Measurements from ENCODE around the gene RMC1. TPM values are rescaled to one million over a fixed set of nuclear protein-coding genes. Genes with fewer than 3 reads are reported as not detected.

The RMC1 gene
- total and polyA plus RNA-seq, 8 donors = 7.7 to 31.9 (median 10.7) TPM

DNA sequence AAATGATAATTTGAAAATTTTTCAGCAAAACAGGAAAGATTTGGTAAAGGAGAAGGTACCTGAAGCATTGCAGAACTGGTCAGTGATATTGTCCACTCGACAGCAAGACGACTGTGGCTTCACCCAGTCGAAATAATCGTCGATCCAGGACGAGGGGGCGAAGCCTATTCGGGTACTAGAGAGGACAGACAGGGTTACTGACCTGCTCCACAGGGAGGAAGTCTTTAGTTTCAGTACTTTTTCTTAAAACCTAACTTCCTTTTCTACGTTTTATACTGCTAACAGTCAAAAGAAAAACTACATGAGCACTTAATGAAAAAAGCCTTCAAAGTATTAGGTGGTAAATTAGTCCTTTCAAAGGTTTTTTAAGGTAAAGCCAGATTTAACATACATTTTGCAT, 36.0 kb downstream of the RMC1 start:
- no peaks in the 10 kb centered on the region for H3K27me3 ChIP-seq
- FAIRE-seq (no peak), ATAC-seq (peak in 1 of 4 donors; percentile 13), DNase-seq (no peak)
- H3K9me3 ChIP-seq = no peaks in the 10 kb centered on the region
- H3K4me3 ChIP-seq = no peak overlapping the region
- intact Hi-C loops (cut with DNase I) = loop anchor here in 1 of 3 donors (10.0 kb wide), 1 partner anchor 74 kb away; no protein-coding TSS in a partner anchor
- 85% methylated on average over 9 of the region's 9 CpGs for WGBS, 2 donors
- H3K4me1 ChIP-seq = no peaks in the 10 kb centered on the region
- peaks cover 0 to 95% (median 17%) of the 10 kb centered on the region in 3 donors for H3K36me3 ChIP-seq
- no peak overlapping the region for H3K27ac ChIP-seq
- TF ChIP-seq, protein P1, sequence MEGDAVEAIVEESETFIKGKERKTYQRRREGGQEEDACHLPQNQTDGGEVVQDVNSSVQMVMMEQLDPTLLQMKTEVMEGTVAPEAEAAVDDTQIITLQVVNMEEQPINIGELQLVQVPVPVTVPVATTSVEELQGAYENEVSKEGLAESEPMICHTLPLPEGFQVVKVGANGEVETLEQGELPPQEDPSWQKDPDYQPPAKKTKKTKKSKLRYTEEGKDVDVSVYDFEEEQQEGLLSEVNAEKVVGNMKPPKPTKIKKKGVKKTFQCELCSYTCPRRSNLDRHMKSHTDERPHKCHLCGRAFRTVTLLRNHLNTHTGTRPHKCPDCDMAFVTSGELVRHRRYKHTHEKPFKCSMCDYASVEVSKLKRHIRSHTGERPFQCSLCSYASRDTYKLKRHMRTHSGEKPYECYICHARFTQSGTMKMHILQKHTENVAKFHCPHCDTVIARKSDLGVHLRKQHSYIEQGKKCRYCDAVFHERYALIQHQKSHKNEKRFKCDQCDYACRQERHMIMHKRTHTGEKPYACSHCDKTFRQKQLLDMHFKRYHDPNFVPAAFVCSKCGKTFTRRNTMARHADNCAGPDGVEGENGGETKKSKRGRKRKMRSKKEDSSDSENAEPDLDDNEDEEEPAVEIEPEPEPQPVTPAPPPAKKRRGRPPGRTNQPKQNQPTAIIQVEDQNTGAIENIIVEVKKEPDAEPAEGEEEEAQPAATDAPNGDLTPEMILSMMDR (IDR thresholded peaks at IDR 0.05) = no peak

DNA sequence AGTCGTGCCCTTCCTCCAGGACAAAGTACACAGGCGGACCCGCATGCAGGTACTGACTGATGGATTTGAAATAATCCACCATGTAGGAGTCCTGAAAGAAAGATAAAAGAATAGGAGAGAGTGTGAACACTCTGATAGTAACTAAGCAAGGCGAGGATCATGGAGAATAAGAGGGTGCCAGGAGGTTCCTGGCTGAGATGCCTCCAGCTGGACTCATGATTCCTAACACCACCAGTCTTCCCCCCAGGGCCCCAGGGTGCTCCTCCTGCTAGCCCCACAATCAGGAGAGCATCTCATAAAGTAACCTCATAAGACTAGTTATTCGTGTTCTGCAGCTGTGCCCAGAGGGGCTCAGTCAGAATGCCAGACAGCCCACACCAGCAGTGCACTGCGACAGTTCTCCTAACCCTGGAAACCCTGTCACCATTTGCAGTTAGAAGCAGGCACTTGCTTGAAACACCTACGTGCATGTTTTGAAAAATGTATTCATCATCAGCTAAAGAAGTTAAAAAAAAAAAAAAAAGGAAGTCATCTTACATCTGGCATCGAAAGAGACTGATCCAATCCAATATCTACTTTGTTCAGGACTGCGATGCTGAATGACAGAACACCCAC, 36.7 kb downstream of the RMC1 start:
- Histone ChIP-seq H3K9me3 (no peaks in the 10 kb centered on the region), H3K4me3 (no peak overlapping the region), H3K27ac (no peak overlapping the region), H3K36me3 (peaks cover 0 to 89% (median 17%) of the 10 kb centered on the region in 3 donors), H3K4me1 (no peaks in the 10 kb centered on the region), H3K27me3 (no peaks in the 10 kb centered on the region)
- WGBS, 2 donors = 87 to 92% methylated on average over 9 of the region's 9 CpGs
- DNase-seq = no peak
- TF ChIP-seq, protein P1 (IDR thresholded peaks at IDR 0.05) = no peak
- intact Hi-C loops (cut with DNase I) = loop anchor here in 1 of 3 donors (10.0 kb wide), 1 partner anchor 75 kb away; no protein-coding TSS in a partner anchor
- ATAC-seq = peak in 1 of 4 donors; percentile 25
- FAIRE-seq = no peak

DNA sequence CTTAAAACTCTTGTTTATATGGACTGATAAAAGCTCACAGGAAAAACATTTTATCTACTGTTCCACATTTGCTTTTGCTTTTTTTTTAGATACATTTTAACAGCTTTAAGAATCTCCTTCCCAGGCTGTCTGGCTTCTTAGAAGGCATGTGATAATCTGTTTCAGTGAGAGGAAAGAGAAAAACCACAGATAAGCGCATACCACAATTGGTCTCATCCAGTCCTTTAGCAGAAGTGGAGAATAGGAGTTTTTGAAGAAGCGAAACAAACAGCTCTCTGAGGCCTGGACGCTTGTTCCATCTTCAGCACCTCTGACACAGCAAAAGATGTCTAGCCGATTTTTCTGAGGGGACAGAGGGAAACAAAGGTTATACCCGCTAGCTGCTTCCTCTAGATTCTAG, 37.6 kb downstream of the RMC1 start:
- WGBS, 2 donors = 76 to 82% methylated on average over 5 of the region's 5 CpGs
- FAIRE-seq = no peak
- Histone ChIP-seq H3K27ac (no peak overlapping the region), H3K4me1 (no peaks in the 10 kb centered on the region), H3K36me3 (peaks cover 0 to 80% (median 17%) of the 10 kb centered on the region in 3 donors), H3K4me3 (no peak overlapping the region), H3K9me3 (no peaks in the 10 kb centered on the region), H3K27me3 (no peaks in the 10 kb centered on the region)
- no peak for DNase-seq
- intact Hi-C loops (cut with DNase I) = no loop called here
- TF ChIP-seq, protein P1 (IDR thresholded peaks at IDR 0.05) = no peak
- peak in 2 of 4 donors; percentile 72 to 80 for ATAC-seq

DNA sequence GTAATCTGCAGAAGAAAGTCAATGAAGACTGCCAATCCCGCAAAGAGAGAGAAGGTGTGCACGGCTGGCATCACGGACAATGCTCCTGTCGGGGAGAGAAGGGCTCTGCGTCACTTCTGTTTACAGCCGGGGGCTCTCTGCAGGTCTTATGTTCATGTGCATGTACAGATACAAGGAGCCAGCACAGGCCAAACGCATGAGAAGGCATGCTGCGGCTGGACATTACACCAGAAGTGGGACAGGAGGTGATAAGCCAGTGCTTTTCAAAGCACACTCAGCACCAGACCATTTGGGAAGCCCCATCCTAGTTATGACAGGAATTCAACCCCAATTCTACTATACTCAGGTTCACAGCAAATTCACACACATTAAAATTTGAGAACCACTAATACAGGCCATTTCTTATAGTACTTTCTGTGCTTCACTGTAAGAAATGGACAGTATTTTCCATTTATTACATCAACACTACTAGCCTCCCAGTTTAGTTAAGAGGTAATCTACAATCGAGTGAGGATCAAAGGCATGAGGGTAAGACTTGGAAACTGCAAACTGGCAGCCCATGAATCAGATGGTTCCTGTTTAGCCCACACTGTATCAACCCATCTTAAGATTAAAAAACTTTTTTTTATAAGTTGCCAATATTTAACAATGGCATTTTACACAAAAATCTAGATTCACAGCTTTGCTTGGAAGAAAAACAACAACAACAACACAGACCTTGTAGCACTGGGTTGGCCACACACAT, 38.2 kb downstream of the RMC1 start:
- no peak for DNase-seq
- Histone ChIP-seq H3K9me3 (no peaks in the 10 kb centered on the region), H3K27me3 (no peaks in the 10 kb centered on the region), H3K4me3 (no peak overlapping the region), H3K36me3 (peaks cover 0 to 76% (median 14%) of the 10 kb centered on the region in 3 donors), H3K4me1 (no peaks in the 10 kb centered on the region), H3K27ac (no peak overlapping the region)
- no peak for FAIRE-seq
- intact Hi-C loops (cut with DNase I) = no loop called here
- 89 to 93% methylated on average over 9 of the region's 9 CpGs for WGBS, 2 donors
- TF ChIP-seq, protein P1 (IDR thresholded peaks at IDR 0.05) = no peak
- ATAC-seq = no peak
